Measurements from ENCODE around the gene CDH4.
"Not testable (repeated sequence)": the region's sequence is repeated elsewhere in the genome, so short reads cannot be mapped to it uniquely, and the experiment has no call there.

CDH4 gene

GRCh38 chr20:61839223-61839911 lies 587.3 kb downstream of the CDH4 start:
- DNase-seq, result no peak

GRCh38 chr20:61839912-61840778 lies 588.1 kb downstream of the CDH4 start:
- DNase-seq, result no peak

- no peak for DNase-seq
These were observed 588.9 kb downstream of the CDH4 start for GRCh38 chr20:61840779-61841455.

GRCh38 chr20:61841551-61841950 lies 589.5 kb downstream of the CDH4 start:
- no peak for DNase-seq

- peak; percentile 5 for DNase-seq
These were observed 589.9 kb downstream of the CDH4 start for GRCh38 chr20:61841966-61842365.

- no peak for DNase-seq
These were observed 592.6 kb downstream of the CDH4 start for GRCh38 chr20:61844621-61845020.

GRCh38 chr20:61845233-61845671 lies 593.2 kb downstream of the CDH4 start:
- DNase-seq, result no peak

GRCh38 chr20:61846074-61846473 lies 594.0 kb downstream of the CDH4 start:
- DNase-seq, result no peak

GRCh38 chr20:61846741-61847419 lies 594.8 kb downstream of the CDH4 start:
- DNase-seq, result no peak

- no peak for DNase-seq
These were observed 595.3 kb downstream of the CDH4 start for GRCh38 chr20:61847420-61847748.

- DNase-seq, result no peak
These were observed 595.9 kb downstream of the CDH4 start for GRCh38 chr20:61847986-61848385.

- DNase-seq, result no peak
These were observed 596.8 kb downstream of the CDH4 start for GRCh38 chr20:61848851-61849250.

- DNase-seq, result no peak
These were observed 597.3 kb downstream of the CDH4 start for GRCh38 chr20:61849376-61849775.

GRCh38 chr20:61849822-61850221 lies 597.8 kb downstream of the CDH4 start:
- DNase-seq, result no peak

GRCh38 chr20:61850457-61850856 lies 598.4 kb downstream of the CDH4 start:
- DNase-seq, result no peak

- DNase-seq, result peak; percentile 3
These were observed 599.2 kb downstream of the CDH4 start for GRCh38 chr20:61850926-61851900.

GRCh38 chr20:61852268-61853072 lies 600.4 kb downstream of the CDH4 start:
- DNase-seq, result no peak

- no peak for DNase-seq
These were observed 601.3 kb downstream of the CDH4 start for GRCh38 chr20:61853073-61854005.

- not testable (repeated sequence) for DNase-seq
These were observed 602.5 kb downstream of the CDH4 start for GRCh38 chr20:61854538-61854937.

GRCh38 chr20:61855286-61855685 lies 603.2 kb downstream of the CDH4 start:
- DNase-seq, result no peak

Measured in fibroblast of skin of scalp (primary cell).